ENCODE measurements around the gene TTC1.
"Not testable (repeated sequence)": the region's sequence is repeated elsewhere in the genome, so short reads cannot be mapped to it uniquely, and the experiment has no call there.

TTC1 gene

DNA sequence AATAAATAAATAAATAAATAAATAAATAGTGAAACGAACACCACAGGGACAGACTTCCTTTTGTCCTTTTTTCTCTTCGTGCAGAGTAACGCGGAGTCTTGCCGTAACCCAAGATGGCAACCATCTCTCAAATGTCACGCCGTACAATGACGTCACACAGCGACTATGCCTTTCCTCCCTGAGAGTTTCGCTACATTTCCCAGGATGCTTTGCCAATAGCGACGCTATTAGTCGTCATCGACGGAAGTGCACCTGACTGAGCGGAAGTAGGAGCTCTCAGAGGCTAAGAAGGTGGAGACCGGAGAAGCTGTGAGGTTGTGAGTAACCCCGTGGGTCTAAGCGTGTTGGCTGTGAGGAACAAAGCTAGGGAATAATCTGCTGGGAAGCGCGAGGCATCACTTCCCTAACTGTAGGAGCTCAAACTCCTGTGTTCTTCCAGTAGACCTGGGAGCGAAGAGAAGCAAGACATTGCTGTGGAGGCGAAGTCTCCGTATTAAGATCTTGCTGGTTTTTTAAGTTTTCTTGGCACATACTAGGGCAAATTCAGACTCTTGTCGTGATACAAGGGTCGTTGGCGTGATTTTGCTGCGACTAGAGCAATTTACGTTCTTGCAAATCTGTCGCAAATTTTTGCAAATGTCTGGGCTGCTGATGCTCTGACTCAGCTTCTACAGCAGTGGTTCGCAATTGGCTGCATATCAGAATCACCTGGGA is at the start of gene TTC1:
TSS of gene TTC1 (plus strand) at position 263 of the 714 bp plus-strand sequence. CDS start 1,390 bp downstream, outside the sequence.
- peak; percentile 98 for DNase-seq (ENCODE audit: low spot score)
- H3K27ac ChIP-seq = peak within 1 kb of the TSS; percentile 62
- TF ChIP-seq, protein P1, sequence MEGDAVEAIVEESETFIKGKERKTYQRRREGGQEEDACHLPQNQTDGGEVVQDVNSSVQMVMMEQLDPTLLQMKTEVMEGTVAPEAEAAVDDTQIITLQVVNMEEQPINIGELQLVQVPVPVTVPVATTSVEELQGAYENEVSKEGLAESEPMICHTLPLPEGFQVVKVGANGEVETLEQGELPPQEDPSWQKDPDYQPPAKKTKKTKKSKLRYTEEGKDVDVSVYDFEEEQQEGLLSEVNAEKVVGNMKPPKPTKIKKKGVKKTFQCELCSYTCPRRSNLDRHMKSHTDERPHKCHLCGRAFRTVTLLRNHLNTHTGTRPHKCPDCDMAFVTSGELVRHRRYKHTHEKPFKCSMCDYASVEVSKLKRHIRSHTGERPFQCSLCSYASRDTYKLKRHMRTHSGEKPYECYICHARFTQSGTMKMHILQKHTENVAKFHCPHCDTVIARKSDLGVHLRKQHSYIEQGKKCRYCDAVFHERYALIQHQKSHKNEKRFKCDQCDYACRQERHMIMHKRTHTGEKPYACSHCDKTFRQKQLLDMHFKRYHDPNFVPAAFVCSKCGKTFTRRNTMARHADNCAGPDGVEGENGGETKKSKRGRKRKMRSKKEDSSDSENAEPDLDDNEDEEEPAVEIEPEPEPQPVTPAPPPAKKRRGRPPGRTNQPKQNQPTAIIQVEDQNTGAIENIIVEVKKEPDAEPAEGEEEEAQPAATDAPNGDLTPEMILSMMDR (conservative IDR thresholded peaks at IDR 0.05; ENCODE audit: low read depth) = no peak
- POLR2A ChIA-PET (ENCODE audit: low non-redundant PET) = interaction anchor here (0.5 kb wide), 1 partner anchor 694 kb away, joined by 4 read pairs; no protein-coding TSS in a partner anchor
- CTCF ChIA-PET = interaction anchor here (0.7 to 2.1 kb wide), 2 partner anchors 13 to 28 kb away, joined by 7 to 10 read pairs; no protein-coding TSS in a partner anchor

GRCh38 chr5:159961176-159962160 is 47.5 kb upstream of the TTC1 start:
- POLR2A ChIA-PET (ENCODE audit: low non-redundant PET) = no interaction called here

GRCh38 chr5:159962214-159962613 is 46.7 kb upstream of the TTC1 start:
- CTCF ChIA-PET = interaction anchor here (0.6 to 0.7 kb wide), 3 partner anchors 41 to 463 kb away, joined by 3 to 8 read pairs (median 4); no protein-coding TSS in a partner anchor
- H3K27ac ChIP-seq = no peak overlapping the region
- TF ChIP-seq, protein P1 (conservative IDR thresholded peaks at IDR 0.05; ENCODE audit: low read depth) = no peak
- no peak for DNase-seq (ENCODE audit: low spot score)
- POLR2A ChIA-PET (ENCODE audit: low non-redundant PET) = no interaction called here

More at GRCh38 chr5:159961176-159962160, 47.5 kb upstream of the TTC1 start:
- H3K27ac ChIP-seq = no peak overlapping the region
- DNase-seq (ENCODE audit: low spot score) = no peak
- CTCF ChIA-PET = no interaction called here
- TF ChIP-seq, protein P1 (conservative IDR thresholded peaks at IDR 0.05; ENCODE audit: low read depth) = no peak

GRCh38 chr5:159963935-159964334 is 45.0 kb upstream of the TTC1 start:
- ChIA-PET POLR2A (ENCODE audit: low non-redundant PET) (no interaction called here), CTCF (interaction anchor here (1.0 kb wide), 1 partner anchor 49 kb away, joined by 3 read pairs; no protein-coding TSS in a partner anchor)
- H3K27ac ChIP-seq = no peak overlapping the region
- TF ChIP-seq, protein P1 (conservative IDR thresholded peaks at IDR 0.05; ENCODE audit: low read depth) = no peak
- DNase-seq (ENCODE audit: low spot score) = no peak

DNA sequence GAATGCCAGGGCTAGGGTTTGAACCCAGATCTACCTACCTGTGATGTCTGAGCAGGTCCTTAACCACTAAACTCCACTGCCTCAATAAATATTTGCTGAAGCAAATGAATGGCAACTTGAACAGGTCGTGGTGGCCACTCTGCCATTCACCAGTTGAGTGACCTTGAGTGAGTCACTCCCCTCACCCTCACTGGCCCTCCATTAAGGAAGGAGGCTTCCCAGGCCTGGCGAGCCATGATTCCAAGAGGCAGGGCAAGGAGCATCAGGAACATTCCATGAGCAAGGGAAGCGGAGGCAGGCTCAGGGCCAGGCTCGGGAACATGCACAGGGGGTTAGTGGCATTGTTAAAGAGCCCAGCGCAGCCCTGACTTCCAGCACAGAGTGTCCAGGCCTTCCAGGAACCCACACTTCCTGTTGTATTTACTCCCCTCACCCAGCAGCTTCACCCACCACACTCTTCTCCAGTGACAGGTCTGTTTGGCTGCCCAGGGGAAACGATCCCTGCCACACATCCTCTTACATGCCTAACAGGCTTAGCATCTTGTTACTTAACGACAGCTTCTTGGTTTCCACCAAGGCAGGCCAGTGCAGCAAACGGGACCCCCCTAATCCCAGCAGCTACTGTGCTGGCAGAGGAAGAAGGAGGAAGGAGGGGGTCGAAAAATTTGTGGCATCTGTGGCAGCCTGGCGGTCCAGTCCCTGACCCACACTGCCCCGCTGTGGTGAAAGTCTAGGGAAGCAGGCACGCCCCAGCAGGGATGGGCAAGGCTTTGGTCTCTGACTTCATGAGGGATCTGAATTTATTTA is 43.7 kb upstream of the TTC1 start:
- H3K27ac ChIP-seq = no peak overlapping the region
- POLR2A ChIA-PET (ENCODE audit: low non-redundant PET) = no interaction called here
- TF ChIP-seq, protein P1 (conservative IDR thresholded peaks at IDR 0.05; ENCODE audit: low read depth) = peak; percentile 63
- DNase-seq (ENCODE audit: low spot score) = peak; percentile 75
- CTCF ChIA-PET = interaction anchor here (0.6 to 1.2 kb wide), 6 partner anchors 13 to 1470 kb away, joined by 3 to 11 read pairs (median 3); no protein-coding TSS in a partner anchor

DNA sequence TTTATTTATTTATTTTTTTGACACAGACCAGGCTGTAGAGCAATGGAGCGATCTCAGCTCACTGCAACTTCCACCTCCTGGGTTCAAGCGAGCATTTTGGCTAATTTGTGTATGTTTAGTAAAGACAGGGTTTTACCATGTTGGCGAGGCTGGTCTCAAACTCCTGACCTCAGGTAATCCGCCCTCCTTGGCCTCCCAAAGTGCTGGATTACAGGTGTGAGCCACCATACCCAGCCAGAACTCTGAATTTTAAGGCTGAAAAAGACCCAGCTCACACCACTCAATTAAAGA is 43.2 kb upstream of the TTC1 start:
- DNase-seq (ENCODE audit: low spot score); POLR2A ChIA-PET (ENCODE audit: low non-redundant PET); H3K27ac ChIP-seq: not testable (repeated sequence)
- CTCF ChIA-PET = interaction anchor here (0.6 to 1.2 kb wide), 3 partner anchors 14 to 534 kb away, joined by 3 to 11 read pairs (median 3); no protein-coding TSS in a partner anchor

All from RWPE1 (cell line).